NCI-H2196 treated with DMSO at 0.1 percent for 48 hours (cell line): Measurements from ENCODE around the gene MCF2L2.

Experiments
- DNase-seq: peaks from one replicate; lab custom pipeline; 2025; ENCODE audit not compliant: unreplicated experiment; lab: John Stamatoyannopoulos, UW

Gene MCF2L2

DNA sequence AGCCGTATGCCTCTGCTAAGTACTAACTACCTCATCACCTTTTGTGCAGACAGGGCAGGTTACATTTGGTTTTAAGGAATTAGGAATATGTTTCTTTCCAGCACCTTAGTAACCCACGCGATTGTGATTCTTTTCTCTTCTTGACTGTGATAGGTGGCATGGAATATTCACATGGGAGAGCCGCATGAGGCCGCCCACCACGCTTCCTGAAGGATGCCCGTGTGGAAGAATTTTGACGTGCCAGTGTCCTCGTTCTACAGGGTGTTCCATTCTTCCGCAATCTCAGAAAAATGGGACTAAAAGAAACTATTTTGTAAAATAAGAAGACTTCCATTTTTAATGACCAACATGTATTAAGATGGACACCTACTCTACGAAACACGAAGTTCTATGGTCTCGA, 159.1 kb downstream of the MCF2L2 start:
- no peak for DNase-seq

DNA sequence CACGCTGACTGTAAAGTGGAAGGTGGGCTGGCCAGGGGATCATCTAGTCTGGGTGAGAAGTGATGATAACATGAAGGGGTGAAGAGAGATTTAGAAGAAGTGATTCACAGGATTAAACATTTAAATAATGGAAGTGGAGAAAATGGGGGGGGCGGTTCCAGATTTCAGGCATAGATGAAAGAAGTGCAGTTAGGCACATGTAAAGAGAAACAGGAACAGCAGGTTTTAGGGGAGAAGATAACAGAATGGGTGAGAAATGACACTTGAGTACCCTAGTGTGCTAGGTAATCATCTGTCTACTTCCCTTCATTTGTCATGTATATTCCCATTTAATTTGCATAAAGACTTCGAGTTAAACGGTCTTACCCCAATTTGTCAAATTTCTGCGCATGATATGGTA, 160.1 kb downstream of the MCF2L2 start:
- no peak for DNase-seq

DNA sequence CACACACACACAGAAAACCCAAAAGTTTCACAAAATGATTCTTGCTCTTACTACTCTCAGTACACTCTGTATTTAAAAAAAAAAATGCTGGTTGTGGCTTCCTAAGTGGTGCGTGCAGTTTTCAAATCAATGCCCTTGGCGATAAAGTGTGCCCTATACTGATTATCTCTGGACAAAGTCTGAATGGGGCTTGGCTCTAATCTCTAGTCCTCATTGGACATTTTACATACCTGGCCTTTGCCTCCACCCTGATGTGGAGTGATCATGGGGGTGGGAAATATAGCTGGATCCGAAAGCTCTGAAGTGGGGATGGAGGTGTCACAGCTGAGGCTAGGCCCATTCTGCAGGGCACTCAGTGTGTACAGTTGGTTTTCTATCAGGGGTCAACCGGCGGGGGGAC, 161.3 kb downstream of the MCF2L2 start:
- DNase-seq = no peak

DNA sequence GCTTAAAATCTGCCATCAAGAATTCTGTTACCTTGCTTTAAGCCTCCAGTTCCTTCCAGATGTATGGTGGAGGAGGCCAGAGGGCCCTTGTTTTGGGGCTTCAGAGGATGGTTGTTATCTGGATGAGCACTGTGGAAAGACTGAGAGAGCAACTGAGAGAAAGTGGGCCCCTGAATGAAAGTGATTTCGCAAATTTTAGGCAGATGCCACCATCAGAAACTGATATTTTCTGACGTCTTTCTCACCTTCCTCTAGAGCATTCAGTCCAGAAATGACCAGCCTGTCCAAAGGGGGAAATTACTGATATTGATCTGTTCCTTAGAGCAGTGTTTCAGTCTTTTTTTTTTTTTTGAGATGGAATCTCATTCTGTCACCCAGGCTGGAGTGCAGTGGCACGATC, 162.0 kb downstream of the MCF2L2 start:
- DNase-seq = no peak

DNA sequence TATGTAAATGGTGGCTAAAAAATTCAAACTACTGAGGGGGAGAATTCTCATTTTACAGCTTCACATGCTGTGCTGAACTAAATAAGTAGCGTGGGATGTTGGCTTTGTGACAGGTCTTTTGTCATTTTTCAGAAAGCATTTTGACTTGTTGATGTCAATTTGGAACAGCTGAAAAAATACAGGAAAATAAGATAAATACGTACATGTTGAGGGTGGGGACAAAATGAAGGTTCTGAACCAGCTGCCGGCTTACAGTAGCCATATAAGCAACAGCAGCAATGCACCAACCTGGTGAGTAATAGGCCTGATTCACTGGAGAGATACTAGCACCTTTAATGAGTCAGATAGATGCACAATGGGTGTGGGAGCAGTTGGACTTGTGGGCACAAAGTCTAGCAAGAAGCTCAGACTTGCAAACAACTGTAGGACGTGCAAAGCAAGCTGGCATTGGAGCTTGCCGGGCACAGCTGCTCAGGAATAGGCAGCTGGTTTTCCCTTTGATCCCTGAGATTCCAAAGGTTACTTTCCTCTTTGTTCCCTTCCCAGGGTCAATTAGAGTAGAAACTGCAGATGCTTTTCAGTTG, 162.5 kb downstream of the MCF2L2 start:
- DNase-seq = no peak

DNA sequence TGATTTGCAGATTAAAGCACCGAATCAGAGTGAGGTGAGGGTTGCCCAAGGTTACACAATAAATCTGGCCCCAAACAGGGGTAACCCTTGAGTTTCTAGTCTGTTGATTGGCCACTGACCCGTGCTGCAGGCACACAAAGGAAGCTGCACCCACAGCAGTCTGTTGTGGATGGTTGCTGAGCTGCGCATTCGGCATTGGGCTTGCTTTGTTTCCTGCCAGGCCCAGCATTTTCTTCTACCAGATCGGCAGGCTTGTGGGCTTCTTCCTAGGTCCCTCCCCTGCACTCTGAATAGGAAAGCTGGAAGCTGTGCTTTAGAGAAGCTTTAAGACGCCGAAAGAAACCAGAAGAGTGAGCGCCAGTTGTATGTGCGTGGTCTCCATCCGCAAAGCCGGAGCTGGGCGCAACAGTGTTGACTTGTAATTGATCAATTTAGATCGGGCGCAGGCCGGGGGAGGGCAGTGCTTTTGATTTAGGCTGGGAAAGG, 163.2 kb downstream of the MCF2L2 start:
- DNase-seq = no peak

DNA sequence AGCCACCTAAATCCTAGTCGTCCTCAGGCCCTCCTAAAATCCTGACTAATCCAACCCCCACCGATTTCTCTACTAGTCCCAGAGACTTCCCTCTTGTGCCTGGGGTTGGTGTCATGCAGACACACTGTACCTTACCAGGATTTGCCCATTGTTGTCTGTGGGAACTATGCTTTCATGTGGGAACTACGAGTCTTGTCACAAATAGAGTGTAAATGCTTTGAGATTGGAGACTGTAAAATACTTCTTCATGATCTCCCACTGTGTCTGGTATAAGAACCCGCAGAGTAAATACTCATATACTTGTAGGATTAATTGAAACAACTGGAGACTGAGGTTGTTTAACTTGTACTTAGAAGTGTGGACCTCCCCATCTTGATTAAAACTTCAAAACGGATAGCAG, 164.2 kb downstream of the MCF2L2 start:
- no peak for DNase-seq

DNA sequence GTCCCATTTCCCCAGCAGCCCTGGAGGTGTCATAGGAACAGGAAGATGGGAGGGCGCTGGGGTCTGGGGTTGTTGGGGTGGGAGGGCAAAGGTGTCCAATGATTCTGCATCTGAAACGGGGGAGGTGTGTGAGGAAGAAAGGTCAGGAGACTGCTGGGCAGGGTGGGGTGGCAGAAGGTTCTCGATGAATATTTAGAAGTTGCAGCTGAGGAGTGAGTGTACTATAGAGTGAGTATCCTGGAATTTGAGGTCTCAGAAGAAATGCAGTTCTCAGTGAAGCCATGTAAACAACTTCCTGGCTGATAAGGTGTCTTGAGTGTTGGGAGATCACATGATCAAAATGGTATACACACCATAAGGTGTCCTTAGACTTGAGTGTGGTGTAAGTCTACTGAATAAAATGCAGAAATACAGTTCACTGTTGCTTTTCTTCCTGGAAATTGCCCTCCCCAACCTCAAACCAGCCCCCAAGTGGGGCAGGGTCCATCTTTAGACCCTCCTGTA, 165.5 kb downstream of the MCF2L2 start:
- DNase-seq = no peak

DNA sequence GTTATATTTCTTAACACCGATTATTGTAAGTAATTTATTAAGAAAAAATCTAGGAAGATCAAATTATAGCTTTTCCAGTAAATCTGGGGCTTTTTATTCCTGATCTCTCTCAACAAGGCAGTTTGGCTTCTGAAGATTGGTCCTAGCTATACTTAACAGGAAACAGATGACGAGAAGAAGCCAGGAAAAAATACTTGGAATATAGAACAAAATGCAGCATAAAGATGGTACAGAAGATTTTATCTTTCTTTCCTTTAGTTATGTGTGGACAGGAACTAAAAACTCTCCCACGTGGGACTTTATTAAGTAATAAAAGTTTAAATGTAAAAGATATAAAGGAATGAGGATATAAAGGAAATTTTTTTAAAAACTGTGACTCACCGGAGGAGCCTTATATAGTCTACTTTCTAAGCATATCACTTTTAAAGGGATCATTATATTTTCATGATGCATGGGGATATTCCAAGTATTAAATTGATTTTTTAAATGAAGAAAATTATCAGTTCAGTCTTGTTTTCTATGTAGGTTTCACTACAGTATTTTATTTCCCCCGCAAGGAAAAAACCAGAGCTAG, 167.2 kb downstream of the MCF2L2 start:
- DNase-seq = no peak

DNA sequence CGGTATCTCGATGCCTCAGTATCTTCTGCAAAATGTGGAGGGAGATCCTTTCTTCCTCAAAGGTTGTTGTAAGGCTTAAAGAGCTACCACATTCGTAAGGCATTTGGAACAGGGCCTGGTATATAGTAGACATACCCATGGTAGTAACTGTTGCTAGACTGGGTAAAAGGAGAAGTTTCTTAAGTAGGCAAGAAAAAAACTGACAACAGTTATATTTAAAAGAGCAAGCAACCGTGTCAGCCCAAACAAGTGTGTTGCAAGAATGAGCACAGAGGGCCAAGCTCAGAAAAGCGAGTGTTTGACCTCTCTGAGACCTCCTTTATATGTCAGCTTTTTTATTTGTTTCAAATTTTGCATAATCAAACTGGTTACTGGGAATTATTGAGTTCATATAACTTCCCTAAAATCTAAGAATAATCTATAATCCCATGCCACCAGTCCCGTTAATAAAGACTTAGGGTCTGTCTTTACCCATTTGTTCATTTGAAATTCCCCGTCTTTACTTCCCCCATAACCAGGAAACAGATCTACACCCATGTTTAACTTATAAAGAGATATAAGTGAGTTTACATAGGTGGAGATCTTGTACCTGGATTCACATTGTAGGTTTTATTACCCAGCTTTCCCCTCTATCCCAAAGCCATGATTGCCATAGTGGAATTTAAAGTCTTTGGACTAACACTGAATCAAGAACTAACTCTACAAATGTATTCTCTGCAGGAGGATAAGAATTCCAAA, 168.1 kb downstream of the MCF2L2 start:
- no peak for DNase-seq

DNA sequence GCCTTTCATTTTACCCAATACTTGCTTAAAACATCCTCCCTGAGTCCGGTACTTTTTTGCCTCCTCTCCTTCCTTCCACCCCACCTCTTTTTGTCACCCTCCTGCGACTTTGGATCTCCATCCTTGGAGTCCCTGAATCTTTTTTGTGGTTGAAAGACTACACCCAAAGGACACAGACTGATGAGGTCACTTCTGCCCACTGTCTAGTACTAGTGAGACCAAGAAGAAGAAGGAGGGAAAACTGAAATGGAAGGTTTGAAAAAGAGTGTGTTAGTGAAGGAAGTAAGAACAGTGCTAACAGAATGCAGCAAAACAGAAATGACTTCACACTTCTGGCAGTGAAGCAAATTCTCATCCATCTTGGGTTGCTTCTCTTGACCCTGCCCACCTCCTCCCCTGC, 168.8 kb downstream of the MCF2L2 start:
- DNase-seq = no peak

DNA sequence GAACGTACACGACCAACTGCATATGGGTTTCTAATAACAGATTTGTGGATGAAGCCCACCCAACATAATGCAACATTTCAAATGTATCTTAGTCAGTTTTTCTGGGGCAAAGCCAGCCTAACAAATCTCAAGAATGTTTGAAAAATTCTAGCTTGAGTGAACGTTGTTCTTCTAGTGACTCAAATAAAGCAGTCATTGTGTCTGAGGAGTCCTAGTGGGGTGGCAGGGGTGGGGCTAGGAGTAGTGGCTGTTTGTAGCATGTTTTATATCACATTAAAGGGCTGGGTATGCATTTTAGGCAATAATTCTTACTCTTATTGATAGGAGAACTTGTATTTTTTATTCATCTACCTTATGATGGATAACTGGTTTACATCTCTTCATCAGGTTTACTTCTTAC, 169.3 kb downstream of the MCF2L2 start:
- DNase-seq = no peak

DNA sequence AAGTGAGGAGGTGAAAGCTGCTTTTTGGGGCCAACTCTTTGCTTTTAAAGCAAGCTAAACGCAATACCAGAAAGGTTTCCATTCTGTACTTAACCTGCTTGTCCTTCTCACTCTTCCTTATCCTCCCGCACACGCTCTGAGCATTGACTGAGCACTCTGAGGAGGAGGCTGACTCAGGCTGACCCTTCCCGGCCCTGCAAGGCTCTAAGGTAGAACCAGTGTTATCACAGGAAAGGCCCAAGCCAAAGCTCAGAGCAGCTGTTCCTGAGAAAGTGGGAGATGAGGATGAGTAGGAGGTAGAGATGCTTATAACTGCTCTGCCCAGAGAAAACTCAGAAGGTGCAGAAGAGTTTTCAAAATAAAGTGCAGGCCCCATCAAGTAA, 173.1 kb downstream of the MCF2L2 start:
- no peak for DNase-seq

DNA sequence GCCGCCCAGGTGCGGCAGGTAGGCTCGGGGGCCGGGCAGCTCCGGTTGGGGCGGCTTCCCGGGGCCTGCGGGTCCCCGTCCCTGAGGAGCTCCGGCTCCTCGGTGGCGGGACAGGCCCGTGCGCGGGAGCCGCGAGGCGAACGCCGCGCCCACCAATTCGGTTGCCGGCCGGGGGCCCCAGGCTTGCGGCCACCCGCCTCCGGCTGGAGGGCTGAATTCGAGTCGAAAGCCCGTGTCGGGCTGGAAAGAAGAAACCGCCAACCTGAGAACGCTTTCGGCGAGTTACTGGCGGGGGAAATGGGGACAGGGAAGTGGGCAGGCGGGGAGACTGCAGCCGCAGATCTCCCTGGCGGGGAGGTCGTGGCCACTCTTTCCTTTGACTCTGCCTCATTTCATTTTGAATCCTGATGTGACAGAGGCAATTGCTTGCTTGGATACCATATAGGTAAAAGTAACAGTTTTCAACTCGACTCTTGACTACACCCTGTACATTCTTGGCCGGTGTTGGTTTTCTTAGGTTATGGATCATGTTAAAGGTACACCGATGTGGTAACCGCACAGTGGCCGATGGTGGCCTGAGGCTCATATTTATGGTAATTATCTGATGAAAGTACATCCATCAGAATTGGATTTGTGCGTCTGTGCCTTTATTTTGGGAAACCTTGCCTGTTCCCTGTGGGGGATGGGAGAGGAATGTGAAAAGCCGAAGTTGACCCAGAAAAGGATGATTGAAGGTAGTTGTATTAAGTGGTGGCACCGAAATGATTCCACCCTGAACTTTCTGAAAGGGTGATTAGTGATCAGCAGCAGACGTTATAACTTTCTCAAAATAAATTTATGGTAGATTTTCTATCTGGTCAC, 173.7 kb downstream of the MCF2L2 start:
- DNase-seq = no peak

DNA sequence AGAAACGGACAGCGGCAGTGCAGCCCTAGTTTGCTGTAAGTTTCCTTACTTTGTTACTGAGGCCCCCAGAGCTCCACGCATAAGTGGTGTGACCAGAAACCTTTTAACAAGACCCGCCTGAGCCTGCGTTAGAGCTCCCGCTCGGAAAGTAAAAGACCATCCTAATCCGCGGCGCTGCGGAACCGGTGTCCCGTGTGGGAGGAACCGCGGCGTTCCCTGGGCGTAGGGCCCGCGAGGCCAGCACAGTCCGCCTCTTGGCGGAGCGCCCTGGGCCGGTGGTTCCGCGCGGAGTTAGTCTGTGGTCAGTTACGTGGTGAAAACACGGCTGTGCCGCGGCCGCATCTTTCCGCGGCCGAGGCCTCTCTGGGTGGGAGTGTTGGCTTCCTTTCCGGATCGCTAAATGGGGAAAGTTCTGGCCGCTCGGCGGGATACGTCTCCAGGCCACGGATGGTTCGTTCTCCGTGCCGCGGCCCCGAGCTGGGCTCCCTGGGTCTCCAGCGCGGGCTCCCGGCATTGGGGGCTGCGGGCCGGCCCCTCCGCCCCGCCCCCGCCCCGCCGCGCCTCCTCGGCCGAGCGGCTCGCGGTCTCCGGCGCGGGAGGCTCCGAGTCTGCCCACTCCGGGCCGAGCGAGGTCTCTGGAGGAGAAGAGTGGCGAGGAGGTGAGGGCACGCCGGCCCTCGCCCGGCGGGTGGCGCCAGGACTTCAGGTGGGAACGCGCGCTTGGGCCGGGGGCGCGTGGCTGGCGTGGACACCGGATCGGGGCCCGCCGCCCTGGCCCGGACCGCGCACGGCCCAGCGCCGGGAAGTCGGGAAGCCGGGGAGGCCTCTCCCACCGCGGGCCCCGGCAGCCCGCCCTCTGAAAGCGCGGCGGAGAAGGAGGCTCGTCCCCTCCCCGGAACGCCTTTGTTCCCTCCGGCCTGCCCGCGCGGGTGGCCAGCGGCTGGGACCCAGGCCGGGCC, 174.6 kb downstream of the MCF2L2 start:
- DNase-seq = no peak

DNA sequence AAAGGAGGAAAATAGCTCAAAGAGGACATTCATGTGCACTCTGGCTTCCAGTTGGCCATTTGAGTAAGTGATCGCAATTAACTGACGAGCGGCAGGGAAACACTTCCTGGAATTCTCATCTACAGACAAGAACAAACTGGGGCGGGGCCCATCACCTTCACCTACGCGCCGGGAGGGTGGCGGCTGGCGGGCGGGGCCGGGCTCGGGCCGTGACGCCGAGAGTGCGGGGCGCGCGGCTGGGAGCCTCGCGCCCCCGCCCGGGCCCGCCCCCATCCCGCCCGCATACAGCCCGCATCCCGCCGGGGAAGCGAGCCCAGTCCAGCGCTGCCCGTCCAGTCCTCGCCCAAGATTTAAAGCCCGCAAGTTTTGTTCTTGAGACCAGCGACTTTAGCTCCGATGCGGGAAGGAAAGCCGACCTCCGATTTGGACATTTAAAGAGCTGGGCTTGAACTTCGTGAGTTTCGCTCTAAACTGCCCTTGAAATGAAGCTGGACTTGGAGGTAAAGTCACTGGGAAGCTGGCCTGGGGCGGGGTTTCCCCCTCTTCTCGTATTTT, 175.4 kb downstream of the MCF2L2 start, which contains the start of gene B3GNT5:
Gene B3GNT5, plus strand, starts transcription at position 281 of the 555 bp plus-strand sequence. CDS start 16,546 bp downstream, outside the sequence.
- peak; percentile 89 for DNase-seq

DNA sequence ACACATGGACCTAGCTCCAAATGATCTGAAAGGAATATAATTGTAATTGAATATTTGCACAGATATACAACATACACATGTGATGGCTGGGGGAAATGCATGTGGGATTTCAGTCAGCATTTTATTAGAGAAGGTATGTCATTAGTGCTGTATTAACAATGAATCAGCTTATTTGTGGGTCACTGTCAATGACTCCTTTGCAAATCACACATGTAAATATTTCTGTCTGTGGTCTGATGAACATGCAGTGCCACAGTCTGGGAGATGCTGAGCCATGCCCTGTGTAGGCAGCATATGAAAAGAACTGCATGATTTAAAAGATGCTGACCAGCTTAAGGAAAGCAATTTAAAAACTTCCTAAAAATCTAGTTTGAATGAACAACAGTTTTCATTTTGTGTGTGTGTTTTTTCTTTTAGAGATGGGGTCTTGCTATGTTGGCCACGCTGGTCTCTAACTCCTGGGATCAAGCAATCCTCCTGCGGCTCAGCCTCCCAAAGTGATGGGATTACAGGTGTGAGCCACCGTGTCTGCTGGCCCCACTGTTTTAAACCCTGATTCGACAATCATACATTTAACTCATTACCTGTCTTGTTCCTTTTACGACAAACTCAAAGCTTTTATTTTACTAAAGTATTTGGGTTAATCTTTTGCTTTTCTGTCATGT, 176.2 kb downstream of the MCF2L2 start:
- no peak for DNase-seq

DNA sequence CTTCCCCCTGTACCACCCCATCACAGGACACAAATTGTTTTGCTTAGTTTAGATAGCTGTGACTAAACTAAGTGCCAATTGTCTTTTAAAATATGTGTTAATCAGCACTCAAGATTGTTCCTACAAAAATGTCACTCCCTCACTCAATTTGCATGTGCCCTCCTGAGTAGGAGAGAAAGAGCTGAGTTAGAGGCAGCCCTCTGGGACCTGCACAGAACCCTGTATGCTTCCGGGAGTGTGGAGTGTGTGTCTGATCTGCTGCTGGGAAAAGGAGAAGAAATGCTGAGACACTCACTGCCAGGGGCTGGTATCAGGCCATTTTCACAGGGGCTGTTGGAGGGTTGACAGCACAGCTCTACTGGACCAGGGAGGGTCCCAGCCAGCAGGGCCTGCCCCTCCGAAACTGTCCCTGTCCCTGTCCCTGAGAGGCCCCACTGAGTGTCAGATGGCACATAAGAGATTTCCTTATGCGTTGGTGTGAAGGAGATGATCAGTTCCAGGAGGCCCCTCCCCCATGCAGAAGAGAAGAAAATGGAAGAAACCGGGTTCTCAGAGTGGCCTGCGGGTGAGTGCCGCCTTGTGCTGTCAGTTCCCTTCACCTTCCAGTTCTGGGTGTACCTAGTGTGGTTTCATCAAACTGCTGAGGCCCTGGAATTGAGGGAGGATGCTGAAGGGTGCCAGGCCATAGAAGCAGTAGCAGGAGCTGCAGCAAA, 179.3 kb downstream of the MCF2L2 start:
- DNase-seq = no peak
